ENCODE measurements around the gene POU5F1. TPM values are rescaled to one million over a fixed set of nuclear protein-coding genes. Genes with fewer than 3 reads are reported as not detected.

Gene POU5F1
- total and polyA plus RNA-seq, 2 donors (not counting 1 experiment from before 2014, with no cell fraction given) = under 0.01 TPM; not detected in 1

DNA sequence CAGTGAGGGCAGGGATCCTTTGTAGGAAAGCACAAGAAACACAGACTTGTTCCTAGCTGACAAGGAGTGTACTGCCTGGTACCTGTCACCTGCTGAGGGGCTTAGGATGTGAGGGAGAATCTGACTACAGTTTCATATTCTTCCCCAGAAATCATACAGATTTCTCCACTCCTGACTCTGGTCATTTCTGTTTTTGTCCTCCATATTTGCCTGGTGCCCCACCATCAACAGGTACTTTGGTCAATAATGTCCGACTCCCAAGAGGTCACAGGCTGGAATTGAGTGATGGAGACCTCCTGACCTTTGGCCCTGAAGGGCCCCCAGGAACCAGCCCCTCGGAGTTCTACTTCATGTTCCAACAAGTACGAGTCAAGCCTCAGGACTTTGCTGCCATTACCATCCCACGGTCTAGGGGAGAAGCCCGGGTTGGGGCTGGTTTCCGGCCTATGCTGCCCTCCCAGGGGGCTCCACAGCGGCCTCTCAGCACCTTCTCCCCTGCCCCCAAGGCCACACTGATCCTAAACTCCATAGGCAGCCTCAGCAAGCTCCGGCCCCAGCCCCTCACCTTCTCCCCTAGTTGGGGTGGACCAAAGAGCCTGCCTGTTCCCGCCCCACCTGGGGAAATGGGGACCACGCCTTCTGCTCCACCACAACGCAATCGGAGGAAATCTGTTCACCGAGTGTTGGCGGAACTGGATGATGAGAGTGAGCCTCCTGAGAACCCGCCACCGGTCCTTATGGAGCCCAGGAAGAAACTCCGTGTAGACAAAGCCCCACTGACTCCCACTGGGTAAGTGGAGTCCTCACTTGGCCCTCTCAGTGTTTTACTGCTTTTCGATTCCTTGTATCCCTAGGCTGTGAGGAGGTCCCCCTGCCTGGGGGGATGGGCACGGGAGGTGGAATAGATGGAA is 9.0 kb downstream of the POU5F1 start:
- DNase-seq (ENCODE audit: low read depth in 2 of 2) = no peak
- Histone ChIP-seq H3K4me2 (ENCODE audit: extremely low read depth, insufficient read depth, low read length) (no peak overlapping the region), H3K9me3 (ENCODE audit: control insufficient read depth, insufficient read depth, low read depth, low read length) (no peaks in the 10 kb centered on the region), H3K27ac (ENCODE audit: insufficient read depth, low read length) (no peak overlapping the region), H3K36me3 (ENCODE audit: control insufficient read depth, insufficient read depth, low read length) (peaks cover 3% of the 10 kb centered on the region), H3K4me1 (ENCODE audit: control insufficient read depth, extremely low read depth, insufficient read depth, low read length) (peaks cover 11% of the 10 kb centered on the region), H3K27me3 (ENCODE audit: control insufficient read depth, insufficient read depth, low read length) (no peaks in the 10 kb centered on the region), H3K9ac (ENCODE audit: insufficient read depth, low read length) (no peak overlapping the region), H3K79me2 (ENCODE audit: control insufficient read depth, insufficient read depth, low read length) (peaks cover 23% of the 10 kb centered on the region), H2AFZ (ENCODE audit: low read length) (no peak overlapping the region), H4K20me1 (ENCODE audit: control insufficient read depth, extremely low read depth, insufficient read depth, low read length) (no peaks in the 10 kb centered on the region), H3K4me3 (replicated peaks in 1 of 4; ENCODE audit: control extremely low read depth in 1 of 4, insufficient read depth in 1 of 4, low read depth in 3 of 4, low read length in 4 of 4) (no peak overlapping the region)
- no peak for TF ChIP-seq EZH2 (IDR thresholded peaks at IDR 0.05; ENCODE audit: low read length, missing control alignments)
- TF ChIP-seq, protein P1, sequence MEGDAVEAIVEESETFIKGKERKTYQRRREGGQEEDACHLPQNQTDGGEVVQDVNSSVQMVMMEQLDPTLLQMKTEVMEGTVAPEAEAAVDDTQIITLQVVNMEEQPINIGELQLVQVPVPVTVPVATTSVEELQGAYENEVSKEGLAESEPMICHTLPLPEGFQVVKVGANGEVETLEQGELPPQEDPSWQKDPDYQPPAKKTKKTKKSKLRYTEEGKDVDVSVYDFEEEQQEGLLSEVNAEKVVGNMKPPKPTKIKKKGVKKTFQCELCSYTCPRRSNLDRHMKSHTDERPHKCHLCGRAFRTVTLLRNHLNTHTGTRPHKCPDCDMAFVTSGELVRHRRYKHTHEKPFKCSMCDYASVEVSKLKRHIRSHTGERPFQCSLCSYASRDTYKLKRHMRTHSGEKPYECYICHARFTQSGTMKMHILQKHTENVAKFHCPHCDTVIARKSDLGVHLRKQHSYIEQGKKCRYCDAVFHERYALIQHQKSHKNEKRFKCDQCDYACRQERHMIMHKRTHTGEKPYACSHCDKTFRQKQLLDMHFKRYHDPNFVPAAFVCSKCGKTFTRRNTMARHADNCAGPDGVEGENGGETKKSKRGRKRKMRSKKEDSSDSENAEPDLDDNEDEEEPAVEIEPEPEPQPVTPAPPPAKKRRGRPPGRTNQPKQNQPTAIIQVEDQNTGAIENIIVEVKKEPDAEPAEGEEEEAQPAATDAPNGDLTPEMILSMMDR (conservative IDR thresholded peaks at IDR 0.05 in 1 of 2, IDR thresholded peaks at IDR 0.05 in 1 of 2; ENCODE audit: low read depth in 1 of 2, low read length in 2 of 2) = no peak

GRCh38 chr6:31158863-31159855 is 11.3 kb downstream of the POU5F1 start:
- H3K4me3 ChIP-seq (replicated peaks in 1 of 4; ENCODE audit: control extremely low read depth in 1 of 4, insufficient read depth in 1 of 4, low read depth in 3 of 4, low read length in 4 of 4) = peak overlapping the region; percentile 86 to 95 (median 92)
- peak overlapping the region; percentile 71 for H3K27ac ChIP-seq (ENCODE audit: insufficient read depth, low read length)
- peak; percentile 15 to 25 for DNase-seq (ENCODE audit: low read depth in 2 of 2)

More at GRCh38 chr6:31158863-31159855, 11.3 kb downstream of the POU5F1 start:
- Histone ChIP-seq H3K36me3 (ENCODE audit: control insufficient read depth, insufficient read depth, low read length) (peaks cover 5% of the 10 kb centered on the region), H3K4me1 (ENCODE audit: control insufficient read depth, extremely low read depth, insufficient read depth, low read length) (peaks cover 11% of the 10 kb centered on the region), H2AFZ (ENCODE audit: low read length) (peak overlapping the region; percentile 90), H3K9me3 (ENCODE audit: control insufficient read depth, insufficient read depth, low read depth, low read length) (no peaks in the 10 kb centered on the region), H3K4me2 (ENCODE audit: extremely low read depth, insufficient read depth, low read length) (peak overlapping the region; percentile 97), H3K9ac (ENCODE audit: insufficient read depth, low read length) (peak overlapping the region; percentile 70), H4K20me1 (ENCODE audit: control insufficient read depth, extremely low read depth, insufficient read depth, low read length) (no peaks in the 10 kb centered on the region), H3K79me2 (ENCODE audit: control insufficient read depth, insufficient read depth, low read length) (peaks cover 23% of the 10 kb centered on the region), H3K27me3 (ENCODE audit: control insufficient read depth, insufficient read depth, low read length) (no peaks in the 10 kb centered on the region)
- TF ChIP-seq, protein P1 (conservative IDR thresholded peaks at IDR 0.05 in 1 of 2, IDR thresholded peaks at IDR 0.05 in 1 of 2; ENCODE audit: low read depth in 1 of 2, low read length in 2 of 2) = no peak
- TF ChIP-seq EZH2 (IDR thresholded peaks at IDR 0.05; ENCODE audit: low read length, missing control alignments) = no peak

All from fibroblast of lung (primary cell).